Measurements from ENCODE around the gene PARD3B. TPM values are rescaled to one million over a fixed set of nuclear protein-coding genes. Genes with fewer than 3 reads are reported as not detected.

Gene PARD3B
- total and polyA plus RNA-seq, 8 donors: 1.8 to 42.6 (median 15.1) TPM

- H3K36me3 ChIP-seq: no peaks in the 10 kb centered on the region
- DNase-seq: no peak
- peaks cover 0 to 17% (median 8%) of the 10 kb centered on the region in 4 donors for H3K9me3 ChIP-seq
- H3K4me1 ChIP-seq: peaks cover 0 to 13% (median 3%) of the 10 kb centered on the region in 4 donors
- intact Hi-C loops (cut with DNase I; ENCODE audit: low total_unique reads): no loop called here
- WGBS, 5 donors: 90 to 100% (median 93%) methylated on average over 1 of the region's 1 CpG
- no peak overlapping the region for H3K27ac ChIP-seq
- H3K27me3 ChIP-seq: no peaks in the 10 kb centered on the region
- no peak overlapping the region for H3K4me3 ChIP-seq
- TF ChIP-seq POLR2A (IDR thresholded peaks at IDR 0.05): no peak
- no peak for TF ChIP-seq POLR2AphosphoS5 (IDR thresholded peaks at IDR 0.05)
- TF ChIP-seq CTCF (IDR thresholded peaks at IDR 0.05): no peak
- TF ChIP-seq EP300 (IDR thresholded peaks at IDR 0.05): no peak
Measured at GRCh38 chr2:204948822-204949221, 403.5 kb downstream of the PARD3B start.

- H3K4me3 ChIP-seq: no peak overlapping the region
- intact Hi-C loops (cut with DNase I; ENCODE audit: low total_unique reads): no loop called here
- no peaks in the 10 kb centered on the region for H3K27me3 ChIP-seq
- TF ChIP-seq CTCF (IDR thresholded peaks at IDR 0.05) (no peak), POLR2AphosphoS5 (IDR thresholded peaks at IDR 0.05) (no peak), POLR2A (IDR thresholded peaks at IDR 0.05) (no peak), EP300 (IDR thresholded peaks at IDR 0.05) (no peak)
- H3K4me1 ChIP-seq: peaks cover 0 to 13% (median 3%) of the 10 kb centered on the region in 4 donors
- no peak overlapping the region for H3K27ac ChIP-seq
- H3K36me3 ChIP-seq: no peaks in the 10 kb centered on the region
- WGBS, 5 donors: 82 to 94% (median 89%) methylated on average over 2 of the region's 2 CpGs
- no peaks in the 10 kb centered on the region for H3K9me3 ChIP-seq
- no peak for DNase-seq
Measured at GRCh38 chr2:204950695-204951346, 405.5 kb downstream of the PARD3B start.

GRCh38 chr2:204958371-204958770, 413.1 kb downstream of the PARD3B start:
- no peak for TF ChIP-seq EP300 (IDR thresholded peaks at IDR 0.05)
- TF ChIP-seq POLR2A (IDR thresholded peaks at IDR 0.05): no peak
- no peak for TF ChIP-seq POLR2AphosphoS5 (IDR thresholded peaks at IDR 0.05)
- TF ChIP-seq CTCF (IDR thresholded peaks at IDR 0.05): no peak
- H3K4me3 ChIP-seq: no peak overlapping the region
- no peaks in the 10 kb centered on the region for H3K9me3 ChIP-seq
- intact Hi-C loops (cut with DNase I; ENCODE audit: low total_unique reads): no loop called here
- no peaks in the 10 kb centered on the region for H3K36me3 ChIP-seq
- WGBS, 5 donors: 52 to 78% (median 63%) methylated on average over 1 of the region's 1 CpG
- H3K27me3 ChIP-seq: no peaks in the 10 kb centered on the region
- no peak overlapping the region for H3K27ac ChIP-seq
- no peaks in the 10 kb centered on the region for H3K4me1 ChIP-seq
- no peak for DNase-seq

- WGBS, 5 donors: 94 to 99% (median 95%) methylated on average over 3 of the region's 3 CpGs
- no peaks in the 10 kb centered on the region for H3K36me3 ChIP-seq
- H3K4me1 ChIP-seq: peaks cover 0 to 12% (median 3%) of the 10 kb centered on the region in 4 donors
- no peak for TF ChIP-seq EP300 (IDR thresholded peaks at IDR 0.05)
- no peak for TF ChIP-seq POLR2A (IDR thresholded peaks at IDR 0.05)
- TF ChIP-seq CTCF (IDR thresholded peaks at IDR 0.05): no peak
- no peak for TF ChIP-seq POLR2AphosphoS5 (IDR thresholded peaks at IDR 0.05)
- DNase-seq: no peak
- intact Hi-C loops (cut with DNase I; ENCODE audit: low total_unique reads): no loop called here
- no peaks in the 10 kb centered on the region for H3K9me3 ChIP-seq
- no peak overlapping the region for H3K4me3 ChIP-seq
- no peaks in the 10 kb centered on the region for H3K27me3 ChIP-seq
- no peak overlapping the region for H3K27ac ChIP-seq
Measured at GRCh38 chr2:204964414-204964813, 419.1 kb downstream of the PARD3B start.

Data from stomach (tissue), 9 donors.